GM19467 (cell line): ENCODE measurements around the gene H1-8.

ENCODE experiments used
- ATAC-seq: cut with Tn5 transposase; IDR thresholded peaks from one replicate; pipeline ENCODE4 v1.9.1; 2021; ENCODE audit warnings: mild to moderate bottlenecking, moderate library complexity; ENCODE audit not compliant: unreplicated experiment

Gene H1-8

GRCh38 chr3:129571605-129572547 lies 28.9 kb downstream of the H1-8 start:
- no peak for ATAC-seq

- no peak for ATAC-seq
These were observed 29.6 kb downstream of the H1-8 start for GRCh38 chr3:129572603-129573002.

- ATAC-seq = no peak
These were observed 30.5 kb downstream of the H1-8 start for GRCh38 chr3:129573493-129573892.

GRCh38 chr3:129574206-129574605 lies 31.2 kb downstream of the H1-8 start:
- ATAC-seq = no peak

- no peak for ATAC-seq
These were observed 32.4 kb downstream of the H1-8 start for GRCh38 chr3:129575233-129575996.

- no peak for ATAC-seq
These were observed 33.0 kb downstream of the H1-8 start for GRCh38 chr3:129575997-129576384.

- peak; percentile 51 for ATAC-seq
These were observed 33.8 kb downstream of the H1-8 start for GRCh38 chr3:129576514-129577352.

GRCh38 chr3:129577366-129577765 lies 34.4 kb downstream of the H1-8 start:
- no peak for ATAC-seq

GRCh38 chr3:129577925-129578786 lies 35.2 kb downstream of the H1-8 start:
- ATAC-seq = peak; percentile 50

GRCh38 chr3:129579991-129580390 lies 37.0 kb downstream of the H1-8 start:
- no peak for ATAC-seq

- ATAC-seq = no peak
These were observed 38.6 kb downstream of the H1-8 start for GRCh38 chr3:129581623-129582022.

- no peak for ATAC-seq
These were observed 39.8 kb downstream of the H1-8 start for GRCh38 chr3:129582799-129583198.

- no peak for ATAC-seq
These were observed 40.3 kb downstream of the H1-8 start for GRCh38 chr3:129583289-129583688.

- ATAC-seq = no peak
These were observed 41.7 kb downstream of the H1-8 start for GRCh38 chr3:129584631-129585030.

- ATAC-seq = no peak
These were observed 43.1 kb downstream of the H1-8 start for GRCh38 chr3:129585949-129586657.

- ATAC-seq = no peak
These were observed 43.9 kb downstream of the H1-8 start for GRCh38 chr3:129586746-129587430.

- ATAC-seq = no peak
These were observed 44.7 kb downstream of the H1-8 start for GRCh38 chr3:129587566-129588210.

- ATAC-seq = no peak
These were observed 47.2 kb downstream of the H1-8 start for GRCh38 chr3:129590215-129590614.
